Prostate gland (tissue), 2 donors: ENCODE results near the gene NPBWR2.

Source experiments
- POLR2A ChIP-seq: fragments of 450-650 bp; IDR thresholded peaks from one replicate; pipeline ENCODE4 v1.6.1; 2016; ENCODE audit warnings: antibody characterized with exemption, mild to moderate bottlenecking
- TF ChIP-seq, protein P1 (sequence below), 4 experiments: fragments of 200-600 bp in 2 of 4; fragments of 450-650 bp in 2 of 4; sonication (generic) in 2 of 4; IDR thresholded peaks; 1 replicate in 3 of 4; 2 replicates in 1 of 4; pipeline ENCODE4 v1.5.1; 2016 to 2019; ENCODE audit warnings: antibody characterized with exemption in 4 of 4, mild to moderate bottlenecking in 2 of 4, moderate library complexity in 2 of 4

DNA sequence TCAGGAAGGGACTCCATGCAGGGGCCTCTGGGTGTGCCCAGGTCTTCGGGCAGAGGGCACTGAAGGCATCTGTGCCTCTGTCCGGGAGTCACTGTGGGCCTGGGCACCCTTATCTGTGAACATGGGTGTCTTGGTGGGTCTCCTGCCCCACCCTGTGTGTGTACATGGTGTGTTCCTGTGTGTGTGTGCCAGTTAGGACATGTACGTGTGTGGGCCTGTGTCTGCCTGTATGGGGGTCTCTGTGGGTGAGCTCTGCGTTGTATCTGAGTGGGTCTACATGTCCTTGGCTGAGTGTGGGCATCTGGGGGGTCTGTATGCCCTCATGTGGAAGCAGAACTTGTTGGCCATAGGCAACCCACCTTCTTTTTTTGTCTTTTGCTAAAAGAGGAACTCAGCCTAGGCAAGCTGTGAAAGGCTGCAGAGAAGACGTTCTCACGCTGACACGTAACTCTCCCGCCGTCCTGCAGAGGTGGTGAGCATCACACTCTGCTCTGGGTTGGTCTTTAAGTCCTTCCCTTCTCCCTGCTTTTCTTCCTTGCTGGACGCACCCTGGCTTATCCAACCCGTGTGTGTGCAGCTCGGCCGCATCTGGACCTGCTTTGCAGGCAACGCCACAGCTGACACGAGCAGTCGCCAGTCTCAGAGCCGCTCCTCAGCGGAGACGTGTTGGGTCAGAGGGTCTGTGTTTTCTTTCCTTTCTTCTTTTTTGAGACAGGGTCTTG is 532 bp upstream of the NPBWR2 start:
- TF ChIP-seq, protein P1, sequence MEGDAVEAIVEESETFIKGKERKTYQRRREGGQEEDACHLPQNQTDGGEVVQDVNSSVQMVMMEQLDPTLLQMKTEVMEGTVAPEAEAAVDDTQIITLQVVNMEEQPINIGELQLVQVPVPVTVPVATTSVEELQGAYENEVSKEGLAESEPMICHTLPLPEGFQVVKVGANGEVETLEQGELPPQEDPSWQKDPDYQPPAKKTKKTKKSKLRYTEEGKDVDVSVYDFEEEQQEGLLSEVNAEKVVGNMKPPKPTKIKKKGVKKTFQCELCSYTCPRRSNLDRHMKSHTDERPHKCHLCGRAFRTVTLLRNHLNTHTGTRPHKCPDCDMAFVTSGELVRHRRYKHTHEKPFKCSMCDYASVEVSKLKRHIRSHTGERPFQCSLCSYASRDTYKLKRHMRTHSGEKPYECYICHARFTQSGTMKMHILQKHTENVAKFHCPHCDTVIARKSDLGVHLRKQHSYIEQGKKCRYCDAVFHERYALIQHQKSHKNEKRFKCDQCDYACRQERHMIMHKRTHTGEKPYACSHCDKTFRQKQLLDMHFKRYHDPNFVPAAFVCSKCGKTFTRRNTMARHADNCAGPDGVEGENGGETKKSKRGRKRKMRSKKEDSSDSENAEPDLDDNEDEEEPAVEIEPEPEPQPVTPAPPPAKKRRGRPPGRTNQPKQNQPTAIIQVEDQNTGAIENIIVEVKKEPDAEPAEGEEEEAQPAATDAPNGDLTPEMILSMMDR (IDR thresholded peaks at IDR 0.05): no peak
- TF ChIP-seq POLR2A: no peak
